GM19240 (cell line): ENCODE results near the gene ACP2.
"Not testable (repeated sequence)": the region's sequence is repeated elsewhere in the genome, so short reads cannot be mapped to it uniquely, and the experiment has no call there.

Source experiments
- DNase-seq: peaks from one replicate; pipeline ENCODE4 v3.0.0; 2011; ENCODE audit warnings: low spot score; ENCODE audit not compliant: insufficient read length

Gene ACP2

DNA sequence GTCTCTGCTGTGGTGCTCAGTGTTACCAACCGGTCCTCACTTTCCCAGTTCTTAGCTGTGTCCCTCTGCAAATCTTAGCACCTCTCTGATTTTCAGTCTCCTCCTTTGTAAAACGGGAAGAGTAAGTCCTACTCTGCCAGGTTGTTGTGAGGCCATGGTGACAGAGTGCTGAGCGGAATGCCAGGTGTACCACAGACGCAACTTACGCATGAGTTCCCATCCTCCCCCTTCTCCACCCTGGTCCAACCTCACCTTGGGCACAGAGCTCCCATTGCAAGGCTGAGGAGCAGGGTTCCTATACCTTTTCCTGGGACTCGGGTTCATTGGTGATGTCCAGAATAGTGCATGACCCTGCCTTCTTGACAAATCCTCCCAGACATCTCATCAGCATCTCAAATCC lies 41.2 kb downstream of the ACP2 start:
- DNase-seq, result no peak

- DNase-seq, result not testable (repeated sequence)
Measured at GRCh38 chr11:47206577-47206976, 42.0 kb downstream of the ACP2 start.

DNA sequence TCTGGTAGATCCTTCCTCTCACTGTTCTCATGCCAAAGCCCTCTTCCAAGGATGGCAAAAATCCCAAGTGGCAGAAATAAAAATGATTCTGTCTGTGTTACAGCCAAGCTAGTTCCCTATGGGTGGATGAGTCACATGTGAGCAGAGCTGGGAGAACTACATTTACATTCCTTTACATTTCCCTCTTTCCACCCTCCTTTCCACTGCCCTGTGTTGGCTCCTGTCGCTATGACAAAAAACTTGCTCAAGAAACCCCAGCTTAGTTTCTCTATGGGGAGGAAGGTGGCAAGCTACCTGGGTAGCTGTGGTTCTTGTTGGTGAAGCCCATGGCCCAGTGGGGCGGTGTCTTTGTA lies 44.0 kb downstream of the ACP2 start:
- no peak for DNase-seq

DNA sequence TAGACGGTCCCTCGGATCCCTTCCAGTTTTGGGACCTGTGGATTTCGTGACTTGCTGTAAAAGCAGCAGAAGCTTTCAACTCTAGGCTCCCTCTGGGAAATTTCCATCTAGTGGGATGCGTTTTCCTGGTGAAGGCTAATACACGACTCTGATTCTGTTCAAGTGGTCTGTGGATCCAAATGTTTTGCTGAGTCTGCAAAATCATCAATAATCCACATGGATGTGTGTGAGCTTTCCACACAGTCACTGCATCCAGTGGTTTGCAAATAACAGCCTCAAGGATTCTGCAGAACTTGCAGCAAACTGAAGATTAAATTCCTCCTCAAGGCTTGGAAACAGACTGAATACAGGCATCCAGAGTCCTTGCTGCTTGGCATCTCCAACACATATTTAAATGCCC lies 46.0 kb downstream of the ACP2 start:
- no peak for DNase-seq

DNA sequence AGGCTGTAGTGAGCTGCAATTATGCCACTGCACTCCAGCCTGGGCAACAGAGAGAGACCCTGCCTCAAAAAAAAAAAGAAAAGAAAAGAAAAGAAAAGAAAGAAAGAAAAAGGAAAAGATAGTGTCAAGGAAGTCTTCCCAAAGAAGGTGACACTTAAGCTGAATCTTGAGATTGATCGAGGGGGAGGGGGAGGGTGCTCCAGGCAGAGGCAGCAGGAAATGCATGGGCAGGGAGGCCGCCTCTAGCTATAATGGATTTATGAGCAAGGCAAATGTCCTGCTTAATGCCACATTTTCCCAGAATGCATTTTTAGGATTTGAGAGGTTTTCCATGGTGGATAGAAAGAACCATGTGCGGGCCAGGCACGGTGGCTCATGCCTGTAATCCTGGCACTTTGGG lies 47.6 kb downstream of the ACP2 start:
- DNase-seq, result no peak

DNA sequence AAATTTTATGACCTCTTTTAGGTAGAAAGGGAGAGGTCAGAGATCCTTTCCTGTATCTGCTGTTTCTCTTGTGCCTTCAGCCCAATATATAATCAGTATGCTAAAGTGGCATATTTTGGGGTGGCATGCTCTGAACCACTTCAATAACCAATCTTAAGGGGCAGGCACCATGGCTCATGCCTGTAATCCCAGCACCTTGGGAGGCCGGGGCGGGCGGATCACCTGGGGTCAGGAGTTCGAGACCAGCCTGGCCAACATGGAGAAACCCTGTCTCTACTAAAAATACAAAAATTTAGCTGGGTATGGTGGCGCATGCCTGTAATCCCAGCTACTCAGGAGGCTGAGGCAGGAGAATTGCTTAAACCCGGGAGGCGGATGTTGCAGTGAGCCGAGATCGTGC lies 50.5 kb downstream of the ACP2 start:
- DNase-seq, result not testable (repeated sequence)

- DNase-seq, result no peak
Measured at GRCh38 chr11:47192111-47192510, 56.5 kb downstream of the ACP2 start.

DNA sequence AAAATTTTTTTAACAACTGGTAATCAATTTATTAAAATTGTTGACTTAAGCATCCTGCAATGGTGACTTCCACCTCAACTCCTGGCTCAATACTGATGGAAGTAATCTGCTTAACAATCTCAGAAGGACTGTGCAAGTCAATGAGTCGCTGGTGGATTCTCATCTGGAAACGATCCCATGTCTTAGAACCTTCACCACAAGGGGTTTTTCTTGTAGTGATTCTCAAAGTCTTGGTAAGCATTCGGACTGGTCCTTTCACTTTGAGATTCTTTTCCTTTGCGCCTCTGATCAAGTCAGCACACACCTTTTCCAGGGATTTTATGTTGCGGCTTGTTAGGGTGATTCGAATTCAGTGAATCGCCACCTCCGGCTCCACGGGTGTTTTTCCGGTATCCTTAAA lies 57.5 kb downstream of the ACP2 start:
- DNase-seq, result not testable (repeated sequence)
